Parathyroid adenoma (tissue), 2 donors: ENCODE measurements around the gene REN.

ENCODE experiments used
- H2AFZ ChIP-seq: fragments of 300-600 bp; sonication (generic); one replicate; pipeline ENCODE4 v1.7.0; 2017; ENCODE audit warnings: antibody characterized with exemption, mild to moderate bottlenecking
- H3K27ac ChIP-seq: fragments of 300-600 bp; sonication (generic); one replicate; pipeline ENCODE4 v1.7.0; 2017
- H3K27me3 ChIP-seq: fragments of 300-600 bp; sonication (generic); one replicate; pipeline ENCODE4 v1.7.0; 2017; ENCODE audit warnings: low read length; ENCODE audit not compliant: control insufficient read depth, insufficient read depth
- H3K36me3 ChIP-seq: fragments of 300-600 bp; sonication (generic); one replicate; pipeline ENCODE4 v1.7.0; 2017; ENCODE audit warnings: low read length; ENCODE audit not compliant: control insufficient read depth, insufficient read depth
- H3K4me1 ChIP-seq: fragments of 300-600 bp; sonication (generic); one replicate; pipeline ENCODE4 v1.7.0; 2017; ENCODE audit warnings: control low read depth
- H3K4me2 ChIP-seq: fragments of 300-600 bp; sonication (generic); one replicate; pipeline ENCODE4 v1.7.0; 2017; ENCODE audit warnings: low read length
- H3K4me3 ChIP-seq: fragments of 300-600 bp; sonication (generic); one replicate; pipeline ENCODE4 v1.7.0; 2017; ENCODE audit warnings: low read depth, low read length
- H3K79me2 ChIP-seq: fragments of 300-600 bp; sonication (generic); one replicate; pipeline ENCODE4 v1.7.0; 2017; ENCODE audit warnings: control low read depth
- H3K9ac ChIP-seq: fragments of 300-600 bp; sonication (generic); one replicate; pipeline ENCODE4 v1.7.0; 2017; ENCODE audit warnings: mild to moderate bottlenecking
- H3K9me3 ChIP-seq: fragments of 300-600 bp; sonication (generic); one replicate; pipeline ENCODE4 v1.7.0; 2017; ENCODE audit warnings: low read length; ENCODE audit not compliant: control insufficient read depth
- TF ChIP-seq, protein P1 (sequence below): fragments of 300-600 bp; sonication (generic); IDR thresholded peaks from one replicate; pipeline ENCODE4 v1.7.0; 2017; ENCODE audit warnings: antibody characterized with exemption, mild to moderate bottlenecking
- donor health status: primary hyperparathyroidism.

REN gene

DNA sequence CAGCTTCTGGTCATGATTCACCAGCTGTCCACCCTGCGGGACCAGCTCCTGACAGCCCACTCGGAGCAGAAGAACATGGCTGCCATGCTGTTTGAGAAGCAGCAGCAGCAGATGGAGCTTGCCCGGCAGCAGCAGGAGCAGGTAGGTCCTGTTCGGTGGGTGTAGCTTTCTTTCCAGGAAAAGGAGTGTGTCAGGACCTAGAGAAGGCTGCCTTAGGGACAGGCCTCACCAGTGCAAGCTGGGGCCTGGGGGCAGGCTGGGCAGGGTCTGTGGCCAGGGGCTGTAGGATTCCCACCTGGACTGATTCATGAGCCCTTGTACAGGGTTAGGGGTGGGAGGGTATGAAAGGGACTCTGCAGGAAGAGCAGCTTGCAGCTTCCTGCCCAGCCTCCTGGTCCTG, 49.6 kb downstream of the REN start:
- no peaks in the 10 kb centered on the region for H3K27me3 ChIP-seq
- no peak overlapping the region for H3K9ac ChIP-seq
- H3K9me3 ChIP-seq, result no peaks in the 10 kb centered on the region
- H3K4me1 ChIP-seq, result peaks cover 8% of the 10 kb centered on the region
- H2AFZ ChIP-seq, result no peak overlapping the region
- H3K4me3 ChIP-seq, result no peak overlapping the region
- peaks cover 24% of the 10 kb centered on the region for H3K79me2 ChIP-seq
- no peak overlapping the region for H3K4me2 ChIP-seq
- no peaks in the 10 kb centered on the region for H3K36me3 ChIP-seq
- TF ChIP-seq, protein P1, sequence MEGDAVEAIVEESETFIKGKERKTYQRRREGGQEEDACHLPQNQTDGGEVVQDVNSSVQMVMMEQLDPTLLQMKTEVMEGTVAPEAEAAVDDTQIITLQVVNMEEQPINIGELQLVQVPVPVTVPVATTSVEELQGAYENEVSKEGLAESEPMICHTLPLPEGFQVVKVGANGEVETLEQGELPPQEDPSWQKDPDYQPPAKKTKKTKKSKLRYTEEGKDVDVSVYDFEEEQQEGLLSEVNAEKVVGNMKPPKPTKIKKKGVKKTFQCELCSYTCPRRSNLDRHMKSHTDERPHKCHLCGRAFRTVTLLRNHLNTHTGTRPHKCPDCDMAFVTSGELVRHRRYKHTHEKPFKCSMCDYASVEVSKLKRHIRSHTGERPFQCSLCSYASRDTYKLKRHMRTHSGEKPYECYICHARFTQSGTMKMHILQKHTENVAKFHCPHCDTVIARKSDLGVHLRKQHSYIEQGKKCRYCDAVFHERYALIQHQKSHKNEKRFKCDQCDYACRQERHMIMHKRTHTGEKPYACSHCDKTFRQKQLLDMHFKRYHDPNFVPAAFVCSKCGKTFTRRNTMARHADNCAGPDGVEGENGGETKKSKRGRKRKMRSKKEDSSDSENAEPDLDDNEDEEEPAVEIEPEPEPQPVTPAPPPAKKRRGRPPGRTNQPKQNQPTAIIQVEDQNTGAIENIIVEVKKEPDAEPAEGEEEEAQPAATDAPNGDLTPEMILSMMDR, result no peak
- no peak overlapping the region for H3K27ac ChIP-seq

- H3K9me3 ChIP-seq, result no peaks in the 10 kb centered on the region
- no peak overlapping the region for H3K27ac ChIP-seq
- TF ChIP-seq, protein P1, result no peak
- peaks cover 30% of the 10 kb centered on the region for H3K79me2 ChIP-seq
- H3K9ac ChIP-seq, result no peak overlapping the region
- no peak overlapping the region for H2AFZ ChIP-seq
- H3K4me3 ChIP-seq, result no peak overlapping the region
- no peak overlapping the region for H3K4me2 ChIP-seq
- peaks cover 16% of the 10 kb centered on the region for H3K4me1 ChIP-seq
- H3K27me3 ChIP-seq, result no peaks in the 10 kb centered on the region
- no peaks in the 10 kb centered on the region for H3K36me3 ChIP-seq
Measured at GRCh38 chr1:204115116-204115515, 51.0 kb downstream of the REN start.

DNA sequence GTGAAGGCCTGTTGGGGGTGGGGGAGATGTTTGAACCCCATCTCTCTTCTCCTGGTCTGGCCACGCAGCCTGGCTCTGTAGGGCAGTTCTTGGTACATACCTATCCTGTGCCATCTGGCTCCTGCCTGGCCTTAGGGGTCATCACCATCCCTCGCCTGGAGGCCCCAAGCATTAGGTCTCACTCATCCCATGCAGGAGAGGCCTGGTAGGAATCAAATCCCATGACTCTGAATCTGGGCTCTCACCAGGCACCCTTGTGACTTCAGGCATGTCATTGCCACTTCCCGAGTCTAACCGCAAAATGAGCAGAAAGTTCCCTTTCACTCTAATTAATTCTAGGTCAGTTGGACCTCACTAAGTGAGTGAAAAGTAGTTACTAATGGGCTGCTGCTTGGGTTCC, 51.5 kb downstream of the REN start:
- H3K4me1 ChIP-seq, result peaks cover 16% of the 10 kb centered on the region

GRCh38 chr1:204113896-204114295, 52.2 kb downstream of the REN start:
- Histone ChIP-seq H3K4me1 (peaks cover 22% of the 10 kb centered on the region), H3K9ac (no peak overlapping the region), H3K27ac (no peak overlapping the region), H3K9me3 (no peaks in the 10 kb centered on the region), H3K27me3 (no peaks in the 10 kb centered on the region), H2AFZ (no peak overlapping the region), H3K4me3 (no peak overlapping the region), H3K36me3 (no peaks in the 10 kb centered on the region), H3K79me2 (peaks cover 30% of the 10 kb centered on the region), H3K4me2 (no peak overlapping the region)
- TF ChIP-seq, protein P1, result no peak

More for the DNA sequence above, 51.5 kb downstream of the REN start:
- Histone ChIP-seq H3K9ac (no peak overlapping the region), H3K79me2 (peaks cover 30% of the 10 kb centered on the region), H2AFZ (no peak overlapping the region), H3K9me3 (no peaks in the 10 kb centered on the region), H3K27ac (no peak overlapping the region), H3K4me3 (no peak overlapping the region), H3K4me2 (no peak overlapping the region), H3K27me3 (no peaks in the 10 kb centered on the region), H3K36me3 (no peaks in the 10 kb centered on the region)
- TF ChIP-seq, protein P1, result no peak

DNA sequence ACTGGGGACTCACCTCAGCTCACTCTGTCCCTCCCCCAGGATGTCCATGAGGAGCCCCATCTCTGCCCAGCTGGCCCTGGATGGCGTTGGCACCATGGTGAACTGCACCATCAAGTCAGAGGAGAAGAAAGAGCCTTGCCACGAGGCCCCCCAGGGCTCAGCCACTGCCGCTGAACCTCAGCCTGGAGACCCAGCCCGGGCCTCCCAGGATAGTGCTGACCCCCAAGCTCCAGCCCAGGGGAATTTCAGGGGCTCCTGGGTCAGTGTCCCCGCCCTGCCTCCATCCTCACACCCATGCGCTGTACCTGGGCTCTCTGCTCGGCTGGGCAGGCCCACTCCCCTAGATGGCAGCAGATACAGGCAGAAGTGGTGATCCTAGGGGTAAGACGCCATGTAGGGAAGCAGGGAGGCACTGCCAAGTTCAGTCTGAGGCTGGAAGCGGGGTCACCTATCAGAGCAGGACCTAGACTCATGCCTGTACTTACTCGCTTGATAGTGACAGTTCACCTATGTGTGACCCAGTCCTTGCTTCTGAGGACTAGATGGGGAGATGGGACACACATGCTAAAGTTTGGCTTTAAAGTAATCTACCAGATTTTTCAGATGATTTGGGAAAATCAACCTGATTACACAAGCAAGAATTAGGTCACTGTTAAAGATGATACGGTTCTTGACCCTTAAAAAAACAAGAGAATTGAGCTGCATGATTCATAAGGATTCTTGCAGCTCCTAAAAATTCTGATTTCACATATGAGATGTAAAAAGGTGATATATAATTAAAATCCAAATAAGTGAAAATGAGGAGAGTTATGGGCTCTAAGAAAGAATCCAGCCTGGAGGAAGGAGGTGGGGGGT, 53.0 kb downstream of the REN start:
- no peaks in the 10 kb centered on the region for H3K27me3 ChIP-seq
- H3K9ac ChIP-seq, result no peak overlapping the region
- TF ChIP-seq, protein P1, result no peak
- no peaks in the 10 kb centered on the region for H3K36me3 ChIP-seq
- no peak overlapping the region for H3K27ac ChIP-seq
- no peaks in the 10 kb centered on the region for H3K9me3 ChIP-seq
- no peak overlapping the region for H3K4me3 ChIP-seq
- no peak overlapping the region for H2AFZ ChIP-seq
- H3K79me2 ChIP-seq, result peaks cover 30% of the 10 kb centered on the region
- H3K4me2 ChIP-seq, result no peak overlapping the region
- H3K4me1 ChIP-seq, result peaks cover 28% of the 10 kb centered on the region
